PC-3 (cell line): Measurements from ENCODE around the gene SLC25A47.

Experiments
- CTCF ChIP-seq: fragments of 300-600 bp; sonication (generic); conservative IDR thresholded peaks from 2 replicates; pipeline ENCODE4 v1.5.1; 2017; ENCODE audit warnings: antibody characterized with exemption, low read depth, mild to moderate bottlenecking, low read length
- EZH2 ChIP-seq: fragments of 300-600 bp; sonication (generic); IDR thresholded peaks from one replicate; pipeline ENCODE4 v1.6.1; 2017; ENCODE audit warnings: antibody characterized with exemption, mild to moderate bottlenecking, low read length; ENCODE audit not compliant: unreplicated experiment

DNA sequence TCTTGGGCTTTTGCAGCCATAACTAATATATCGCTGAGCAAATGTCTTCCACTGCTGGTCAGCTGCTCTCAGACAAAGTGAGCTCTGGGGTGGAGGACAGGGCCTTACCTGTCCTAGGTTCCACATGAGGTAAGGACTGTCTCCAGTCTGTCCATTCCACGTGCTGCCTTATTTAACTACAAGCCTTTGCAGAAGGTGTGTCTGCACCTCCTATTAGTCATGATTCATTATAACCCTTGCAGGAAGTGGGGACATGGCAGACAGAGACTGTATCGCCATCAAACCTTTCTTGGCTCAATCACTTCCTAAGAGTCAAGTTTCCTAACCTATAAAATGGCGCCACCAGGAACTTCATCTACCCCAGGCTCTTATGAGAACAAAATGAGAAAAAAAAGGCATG lies 46.9 kb downstream of the SLC25A47 start:
- no peak for TF ChIP-seq CTCF
- no peak for TF ChIP-seq EZH2
